K562 (cell line): ENCODE results near the gene SSTR5. TPM values are rescaled to one million over a fixed set of nuclear protein-coding genes. Genes with fewer than 3 reads are reported as not detected.

ENCODE experiments used
- ARHGAP35 ChIP-seq: fragments of 450-650 bp; IDR thresholded peaks from 2 replicates; pipeline ENCODE4 v1.6.1; 2018; ENCODE audit not compliant: partially characterized antibody
- CC2D1A ChIP-seq: fragments of 450-650 bp; IDR thresholded peaks from 2 replicates; pipeline ENCODE4 v1.6.1; 2017; ENCODE audit warnings: mild to moderate bottlenecking
- E2F1 ChIP-seq: sonication (generic); formaldehyde crosslinking; IDR thresholded peaks from 2 replicates; pipeline ENCODE4 v1.8.1; 2023; ENCODE audit warnings: mild to moderate bottlenecking, missing genetic modification reagents, moderate library complexity
- EWSR1 ChIP-seq: fragments of 450-650 bp; IDR thresholded peaks from 2 replicates; pipeline ENCODE4 v1.6.1; 2018; ENCODE audit warnings: borderline replicate concordance, mild to moderate bottlenecking, low read depth, moderate library complexity; ENCODE audit not compliant: partially characterized antibody
- GABPB1 ChIP-seq: sonication (generic); formaldehyde crosslinking; IDR thresholded peaks from 2 replicates; pipeline ENCODE4 v1.8.0; 2022; ENCODE audit warnings: mild to moderate bottlenecking, missing genetic modification reagents
- IRF2 ChIP-seq: sonication (generic); formaldehyde crosslinking; IDR thresholded peaks from 2 replicates; pipeline ENCODE4 v1.8.1; 2022; ENCODE audit warnings: mild to moderate bottlenecking, missing genetic modification reagents
- JUNB ChIP-seq: fragments of 450-650 bp; formaldehyde crosslinking; conservative IDR thresholded peaks from 2 replicates; pipeline ENCODE4 v1.4.0; 2020; ENCODE audit warnings: mild to moderate bottlenecking
- KLF10 ChIP-seq: fragments of 250-450 bp; sonication (Bioruptor Pico); IDR thresholded peaks from 2 replicates; pipeline ENCODE4 v1.6.1; 2021; ENCODE audit warnings: matching md5 sums
- MAZ ChIP-seq, 2 experiments: fragments of 450-650 bp in 1 of 2; sonication (generic) in 1 of 2; formaldehyde crosslinking; IDR thresholded peaks in 1 of 2; conservative IDR thresholded peaks in 1 of 2; 2 replicates each; pipeline versions ENCODE4 v1.4.0 to v1.5.0; 2020; ENCODE audit warnings: mild to moderate bottlenecking in 1 of 2, missing genetic modification reagents in 1 of 2
- MTA1 ChIP-seq: fragments of 450-650 bp; IDR thresholded peaks from 2 replicates; pipeline ENCODE4 v1.6.1; 2017; ENCODE audit warnings: borderline replicate concordance
- NCOA1 ChIP-seq: fragments of 450-650 bp; IDR thresholded peaks from 2 replicates; pipeline ENCODE4 v1.6.1; 2016; ENCODE audit warnings: low read depth
- NRF1 ChIP-seq, 2 experiments: fragments of 450-650 bp; IDR thresholded peaks in 1 of 2; conservative IDR thresholded peaks in 1 of 2; 2 replicates each; pipeline ENCODE4 v1.6.1; 2014; ENCODE audit warnings: mild to moderate bottlenecking in 2 of 2
- OTX1 ChIP-seq: fragments of 450-650 bp; formaldehyde crosslinking; IDR thresholded peaks from 2 replicates; pipeline ENCODE4 v1.4.0; 2022; ENCODE audit warnings: mild to moderate bottlenecking
- PHTF2 ChIP-seq: fragments of 250-450 bp; sonication (Bioruptor Pico); IDR thresholded peaks from 2 replicates; pipeline ENCODE4 v1.5.0; 2021; ENCODE audit warnings: mild to moderate bottlenecking
- POLR2AphosphoS5 ChIP-seq: IDR thresholded peaks from 2 replicates; pipeline ENCODE4 v1.6.1; 2011; ENCODE audit warnings: mild to moderate bottlenecking, low read depth, low read length, moderate library complexity; ENCODE audit not compliant: control insufficient read depth, insufficient read depth
- POU5F1 ChIP-seq: fragments of 150-350 bp; IDR thresholded peaks from 2 replicates; pipeline ENCODE4 v1.6.1; 2014; ENCODE audit warnings: borderline replicate concordance, low read length, low read depth, mild to moderate bottlenecking; ENCODE audit not compliant: partially characterized antibody
- PTBP1 ChIP-seq: fragments of 200-400 bp; formaldehyde crosslinking; IDR thresholded peaks from 2 replicates; pipeline ENCODE4 v1.6.1; 2017; ENCODE audit warnings: low read depth, low read length
- STAT5B ChIP-seq: fragments of 250-450 bp; sonication (Bioruptor Pico); IDR thresholded peaks from 2 replicates; pipeline ENCODE4 v1.8.0; 2021; ENCODE audit warnings: mild to moderate bottlenecking, inconsistent platforms
- TARDBP ChIP-seq: fragments of 450-650 bp; IDR thresholded peaks from 2 replicates; pipeline ENCODE4 v1.6.1; 2016
- VEZF1 ChIP-seq: fragments of 200-800 bp; sonication (Bioruptor generic); IDR thresholded peaks from 2 replicates; pipeline ENCODE4 v1.6.1; 2017; ENCODE audit warnings: missing genetic modification characterization, missing compliant biosample characterization
- ZC3H11A ChIP-seq: IDR thresholded peaks from 2 replicates; pipeline ENCODE4 v1.6.1; 2012; ENCODE audit warnings: low read depth, low read length, improper control_type of control experiment
- ZNF75A ChIP-seq: fragments of 450-650 bp; formaldehyde crosslinking; IDR thresholded peaks from 2 replicates; pipeline ENCODE4 v1.4.0; 2020; ENCODE audit warnings: mild to moderate bottlenecking
- ZNF766 ChIP-seq: fragments of 200-800 bp; sonication (Bioruptor generic); conservative IDR thresholded peaks from 2 replicates; pipeline ENCODE4 v1.6.1; 2016; ENCODE audit warnings: missing genetic modification characterization, missing compliant biosample characterization
- ZNF778 ChIP-seq: fragments of 450-650 bp; formaldehyde crosslinking; IDR thresholded peaks from 2 replicates; pipeline ENCODE4 v1.4.0; 2020; ENCODE audit warnings: mild to moderate bottlenecking, moderate library complexity
- polyA plus RNA-seq, 8 experiments: library from polyadenylated mRNA; depleted of rRNA in 4 of 8; stranded (reverse) in 5 of 8; unstranded in 3 of 8; fragments of >200 nt; fragmentation: Nextera tagmentation in 2 of 8; fragmentation: Illumina TruSeq in 1 of 8; extraction: Ambion mirVana in 2 of 8; extraction: Trizol in 1 of 8; gene quantifications; 2 replicates each; pipeline versions ENCODE4 v1.2.1 to v1.2.3, GENCODE V29; 2011 to 2014; ENCODE audit warnings: inconsistent platforms in 1 of 8, missing spikeins in 1 of 8
- total RNA-seq, 7 experiments: library from RNA; depleted of rRNA in 6 of 7; stranded (reverse); fragments of >200 nt in 6 of 7; fragmentation: Illumina TruSeq in 2 of 7; extraction: Trizol in 2 of 7; gene quantifications; 2 replicates each; pipeline versions ENCODE4 v1.2.1 to v1.2.3, GENCODE V29; 2011 to 2021; ENCODE audit warnings: low replicate concordance in 1 of 7
- TF ChIP-seq, protein P1 (sequence below): sonication (generic); formaldehyde crosslinking; IDR thresholded peaks from 2 replicates; pipeline ENCODE4 v1.8.0; 2022; ENCODE audit warnings: missing genetic modification reagents, mild to moderate bottlenecking, moderate library complexity, borderline replicate concordance
- TF ChIP-seq, protein P2 (sequence below), 2 experiments: fragments of 450-650 bp; IDR thresholded peaks; 2 replicates each; pipeline ENCODE4 v1.6.1; 2016

The SSTR5 gene
- total and polyA plus RNA-seq, 9 of the 15 experiments (the other 6 are each of a cell fraction or from before 2014, with no cell fraction given): not detected

DNA sequence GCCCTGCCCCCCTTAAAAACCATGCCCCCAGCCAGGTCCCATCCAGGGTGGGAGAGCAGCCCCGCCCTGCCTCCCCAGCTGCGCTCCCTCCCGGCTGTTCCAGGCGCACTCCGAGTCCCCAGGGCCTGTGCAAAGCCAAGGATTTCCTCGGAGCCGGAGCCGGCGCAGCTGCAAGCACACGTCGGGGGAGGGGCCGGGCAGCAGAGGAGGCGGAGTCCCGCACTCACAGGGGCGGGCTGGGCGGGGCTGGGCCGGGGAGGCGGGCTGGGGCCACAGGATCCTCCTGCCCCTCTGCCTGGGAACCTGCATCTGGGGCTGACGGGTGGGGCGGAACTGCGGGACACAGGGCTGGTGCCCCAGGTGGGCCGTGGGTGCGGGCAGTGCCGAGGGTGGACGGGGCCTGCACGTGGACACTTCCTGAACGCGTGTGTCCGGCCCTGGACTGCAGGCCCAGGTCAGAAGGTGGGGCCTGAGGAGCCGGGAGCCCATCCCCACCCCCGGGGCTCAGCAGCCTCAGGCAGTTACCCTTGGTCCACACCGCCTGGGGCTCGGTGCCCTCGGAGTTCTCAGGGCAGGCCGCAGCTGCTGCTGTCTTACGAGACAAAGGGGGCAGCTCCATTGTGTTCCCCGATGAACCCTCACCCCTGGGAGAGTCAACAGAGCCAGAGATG, 24.0 kb upstream of the SSTR5 start (continued):
- TF ChIP-seq MTA1: no peak
- no peak for TF ChIP-seq STAT5B (CRISPR knock-in tag)
- no peak for TF ChIP-seq CC2D1A
- TF ChIP-seq ZC3H11A: no peak
- TF ChIP-seq, protein P1, sequence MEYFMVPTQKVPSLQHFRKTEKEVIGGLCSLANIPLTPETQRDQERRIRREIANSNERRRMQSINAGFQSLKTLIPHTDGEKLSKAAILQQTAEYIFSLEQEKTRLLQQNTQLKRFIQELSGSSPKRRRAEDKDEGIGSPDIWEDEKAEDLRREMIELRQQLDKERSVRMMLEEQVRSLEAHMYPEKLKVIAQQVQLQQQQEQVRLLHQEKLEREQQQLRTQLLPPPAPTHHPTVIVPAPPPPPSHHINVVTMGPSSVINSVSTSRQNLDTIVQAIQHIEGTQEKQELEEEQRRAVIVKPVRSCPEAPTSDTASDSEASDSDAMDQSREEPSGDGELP (CRISPR knock-in tag): peak; percentile 65
- TF ChIP-seq NCOA1: no peak
- TF ChIP-seq IRF2 (CRISPR knock-in tag): no peak
- TF ChIP-seq KLF10 (CRISPR knock-in tag): no peak
- no peak for TF ChIP-seq EWSR1
- TF ChIP-seq MAZ (CRISPR knock-in tag; conservative IDR thresholded peaks at IDR 0.05 in 1 of 2, IDR thresholded peaks at IDR 0.05 in 1 of 2): 0 out of 4 replicates have a peak, but pooled peaks of 1 of the 2 experiments have one; percentile 16
- TF ChIP-seq VEZF1 (CRISPR knock-in tag): peak; percentile 35; the same call in 1 of the 2 replicates
- TF ChIP-seq POU5F1: no peak
- no peak for TF ChIP-seq E2F1 (CRISPR knock-in tag)
- no peak for TF ChIP-seq GABPB1 (CRISPR knock-in tag)
- no peak for TF ChIP-seq PTBP1
- TF ChIP-seq OTX1 (CRISPR knock-in tag): no peak
- TF ChIP-seq JUNB: no peak
- TF ChIP-seq ZNF75A (CRISPR knock-in tag): no peak
- no peak for TF ChIP-seq ZNF778 (CRISPR knock-in tag)
- TF ChIP-seq NRF1 (conservative IDR thresholded peaks at IDR 0.05 in 1 of 2, IDR thresholded peaks at IDR 0.05 in 1 of 2): peak; percentile 82 to 84
- no peak for TF ChIP-seq ARHGAP35
- TF ChIP-seq POLR2AphosphoS5: no peak
- TF ChIP-seq, protein P2, sequence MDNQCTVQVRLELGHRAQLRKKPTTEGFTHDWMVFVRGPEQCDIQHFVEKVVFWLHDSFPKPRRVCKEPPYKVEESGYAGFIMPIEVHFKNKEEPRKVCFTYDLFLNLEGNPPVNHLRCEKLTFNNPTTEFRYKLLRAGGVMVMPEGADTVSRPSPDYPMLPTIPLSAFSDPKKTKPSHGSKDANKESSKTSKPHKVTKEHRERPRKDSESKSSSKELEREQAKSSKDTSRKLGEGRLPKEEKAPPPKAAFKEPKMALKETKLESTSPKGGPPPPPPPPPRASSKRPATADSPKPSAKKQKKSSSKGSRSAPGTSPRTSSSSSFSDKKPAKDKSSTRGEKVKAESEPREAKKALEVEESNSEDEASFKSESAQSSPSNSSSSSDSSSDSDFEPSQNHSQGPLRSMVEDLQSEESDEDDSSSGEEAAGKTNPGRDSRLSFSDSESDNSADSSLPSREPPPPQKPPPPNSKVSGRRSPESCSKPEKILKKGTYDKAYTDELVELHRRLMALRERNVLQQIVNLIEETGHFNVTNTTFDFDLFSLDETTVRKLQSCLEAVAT (IDR thresholded peaks at IDR 0.05): no peak
- TF ChIP-seq TARDBP: no peak
- no peak for TF ChIP-seq PHTF2
- no peak for TF ChIP-seq ZNF766 (CRISPR knock-in tag)
